Measurements from ENCODE around the gene CDKN2A.

GRCh38 chr9:22008717-22009505 lies 14.7 kb upstream of the CDKN2A start, which contains the start of gene CDKN2B:
- no peak for TF ChIP-seq FOXK2 (IDR thresholded peaks at IDR 0.05)
- TF ChIP-seq FOXM1 (IDR thresholded peaks at IDR 0.05; ENCODE audit: borderline replicate concordance) = no peak
